GM23338 (cell line): ENCODE measurements around the gene PHLPP2.

ENCODE experiments used
- CREB1 ChIP-seq: fragments of 250-450 bp; sonication (Bioruptor Pico); IDR thresholded peaks from 2 replicates; pipeline ENCODE4 v1.5.0; 2020; ENCODE audit warnings: low read depth, mild to moderate bottlenecking, moderate library complexity
- CTCF ChIP-seq, 2 experiments: fragments of 200-600 bp in 1 of 2; sonication (generic) in 1 of 2; conservative IDR thresholded peaks; 2 replicates each; pipeline versions ENCODE4 v1.5.1 to v1.6.1; 2016 to 2017; ENCODE audit warnings: antibody characterized with exemption in 2 of 2, low read depth in 2 of 2, mild to moderate bottlenecking in 2 of 2, moderate library complexity in 1 of 2
- EZH2 ChIP-seq: fragments of 200-600 bp; sonication (generic); IDR thresholded peaks from one replicate; pipeline ENCODE4 v1.8.0; 2017; ENCODE audit warnings: antibody characterized with exemption, mild to moderate bottlenecking, low read depth; ENCODE audit not compliant: unreplicated experiment
- EZH2phosphoT487 ChIP-seq: fragments of 200-600 bp; sonication (generic); IDR thresholded peaks from one replicate; pipeline ENCODE4 v1.8.1; 2018; ENCODE audit warnings: antibody characterized with exemption; ENCODE audit not compliant: unreplicated experiment
- JUNB ChIP-seq: IDR thresholded peaks from one replicate; pipeline ENCODE4 v1.6.1; 2016; ENCODE audit warnings: antibody characterized with exemption; ENCODE audit not compliant: unreplicated experiment
- NANOG ChIP-seq: IDR thresholded peaks from 2 replicates; pipeline ENCODE4 v1.6.1; 2016; ENCODE audit warnings: antibody characterized with exemption, borderline replicate concordance
- POLR2AphosphoS5 ChIP-seq: IDR thresholded peaks from 2 replicates; pipeline ENCODE4 v1.6.1; 2016; ENCODE audit warnings: antibody characterized with exemption, low read depth
- STAT1 ChIP-seq: IDR thresholded peaks from one replicate; pipeline ENCODE4 v1.6.1; 2016; ENCODE audit warnings: antibody characterized with exemption; ENCODE audit not compliant: unreplicated experiment
- TF ChIP-seq, protein P1 (sequence below): IDR thresholded peaks from one replicate; pipeline ENCODE4 v1.6.1; 2018; ENCODE audit warnings: antibody characterized with exemption; ENCODE audit not compliant: unreplicated experiment
- TF ChIP-seq, protein P2 (sequence below): IDR thresholded peaks from 2 replicates; pipeline ENCODE4 v1.6.1; 2016; ENCODE audit warnings: antibody characterized with exemption

GRCh38 chr16:71671165-71671564 lies 53.3 kb downstream of the PHLPP2 start:
- no peak for TF ChIP-seq EZH2
- no peak for TF ChIP-seq POLR2AphosphoS5
- TF ChIP-seq NANOG: no peak
- TF ChIP-seq CTCF (conservative IDR thresholded peaks at IDR 0.05; ENCODE audit: low read depth in 2 of 2): no peak
- TF ChIP-seq, protein P1, sequence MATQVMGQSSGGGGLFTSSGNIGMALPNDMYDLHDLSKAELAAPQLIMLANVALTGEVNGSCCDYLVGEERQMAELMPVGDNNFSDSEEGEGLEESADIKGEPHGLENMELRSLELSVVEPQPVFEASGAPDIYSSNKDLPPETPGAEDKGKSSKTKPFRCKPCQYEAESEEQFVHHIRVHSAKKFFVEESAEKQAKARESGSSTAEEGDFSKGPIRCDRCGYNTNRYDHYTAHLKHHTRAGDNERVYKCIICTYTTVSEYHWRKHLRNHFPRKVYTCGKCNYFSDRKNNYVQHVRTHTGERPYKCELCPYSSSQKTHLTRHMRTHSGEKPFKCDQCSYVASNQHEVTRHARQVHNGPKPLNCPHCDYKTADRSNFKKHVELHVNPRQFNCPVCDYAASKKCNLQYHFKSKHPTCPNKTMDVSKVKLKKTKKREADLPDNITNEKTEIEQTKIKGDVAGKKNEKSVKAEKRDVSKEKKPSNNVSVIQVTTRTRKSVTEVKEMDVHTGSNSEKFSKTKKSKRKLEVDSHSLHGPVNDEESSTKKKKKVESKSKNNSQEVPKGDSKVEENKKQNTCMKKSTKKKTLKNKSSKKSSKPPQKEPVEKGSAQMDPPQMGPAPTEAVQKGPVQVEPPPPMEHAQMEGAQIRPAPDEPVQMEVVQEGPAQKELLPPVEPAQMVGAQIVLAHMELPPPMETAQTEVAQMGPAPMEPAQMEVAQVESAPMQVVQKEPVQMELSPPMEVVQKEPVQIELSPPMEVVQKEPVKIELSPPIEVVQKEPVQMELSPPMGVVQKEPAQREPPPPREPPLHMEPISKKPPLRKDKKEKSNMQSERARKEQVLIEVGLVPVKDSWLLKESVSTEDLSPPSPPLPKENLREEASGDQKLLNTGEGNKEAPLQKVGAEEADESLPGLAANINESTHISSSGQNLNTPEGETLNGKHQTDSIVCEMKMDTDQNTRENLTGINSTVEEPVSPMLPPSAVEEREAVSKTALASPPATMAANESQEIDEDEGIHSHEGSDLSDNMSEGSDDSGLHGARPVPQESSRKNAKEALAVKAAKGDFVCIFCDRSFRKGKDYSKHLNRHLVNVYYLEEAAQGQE: no peak
- no peak for TF ChIP-seq CREB1
- no peak for TF ChIP-seq EZH2phosphoT487
- TF ChIP-seq, protein P2, sequence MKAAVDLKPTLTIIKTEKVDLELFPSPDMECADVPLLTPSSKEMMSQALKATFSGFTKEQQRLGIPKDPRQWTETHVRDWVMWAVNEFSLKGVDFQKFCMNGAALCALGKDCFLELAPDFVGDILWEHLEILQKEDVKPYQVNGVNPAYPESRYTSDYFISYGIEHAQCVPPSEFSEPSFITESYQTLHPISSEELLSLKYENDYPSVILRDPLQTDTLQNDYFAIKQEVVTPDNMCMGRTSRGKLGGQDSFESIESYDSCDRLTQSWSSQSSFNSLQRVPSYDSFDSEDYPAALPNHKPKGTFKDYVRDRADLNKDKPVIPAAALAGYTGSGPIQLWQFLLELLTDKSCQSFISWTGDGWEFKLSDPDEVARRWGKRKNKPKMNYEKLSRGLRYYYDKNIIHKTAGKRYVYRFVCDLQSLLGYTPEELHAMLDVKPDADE: no peak
- no peak for TF ChIP-seq JUNB
- TF ChIP-seq STAT1: no peak
